GM19035 (cell line): ENCODE results near the gene ARL13A.
"Not testable (repeated sequence)": the region's sequence is repeated elsewhere in the genome, so short reads cannot be mapped to it uniquely, and the experiment has no call there.

Experiments used
- ATAC-seq: cut with Tn5 transposase; IDR thresholded peaks from one replicate; pipeline ENCODE4 v1.9.1; 2021; ENCODE audit not compliant: unreplicated experiment

The ARL13A gene

GRCh38 chrX:100969408-100969807, at the start of gene ARL13A:
TSS of gene ARL13A (plus strand) at chrX:100969708. CDS start at chrX:100973690, 3,982 bp downstream.
- ATAC-seq = no peak

DNA sequence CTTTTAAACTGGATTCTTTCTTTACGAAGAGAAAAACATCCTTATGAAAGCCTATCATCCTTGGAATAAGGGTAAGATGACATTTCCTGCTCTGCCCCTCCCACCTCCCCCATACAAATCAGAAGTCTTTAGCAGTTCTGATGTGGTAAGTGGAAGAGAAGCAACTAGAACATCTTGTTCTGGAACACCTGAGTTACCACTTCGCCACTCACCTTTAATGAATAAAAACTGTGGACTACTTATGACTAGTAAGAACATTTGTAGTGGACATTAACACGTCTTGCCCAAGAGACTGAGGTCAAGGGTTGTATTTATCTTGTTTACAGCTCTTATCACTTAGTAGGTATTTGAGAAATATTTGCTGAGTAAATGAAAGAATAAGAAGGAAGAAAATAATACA, 45.1 kb upstream of the ARL13A start:
- no peak for ATAC-seq

DNA sequence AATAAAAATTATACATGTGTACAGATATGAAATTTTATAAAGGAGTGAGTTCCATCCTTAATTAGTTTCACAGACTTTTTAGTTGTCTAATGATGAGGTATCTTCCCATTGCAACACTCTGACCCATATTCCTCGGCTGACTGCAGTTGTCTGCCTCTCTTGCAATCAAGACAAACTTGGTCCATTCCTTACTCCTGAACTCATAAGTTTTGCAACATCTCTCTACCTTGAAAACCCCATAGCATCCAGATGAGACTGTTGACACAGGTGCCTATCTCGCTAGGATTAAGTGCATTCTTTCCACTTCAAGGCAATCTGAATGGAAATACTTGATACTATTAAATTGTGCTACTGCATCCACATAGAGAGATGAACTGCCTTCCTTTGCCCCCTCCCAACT, 43.1 kb upstream of the ARL13A start:
- no peak for ATAC-seq

DNA sequence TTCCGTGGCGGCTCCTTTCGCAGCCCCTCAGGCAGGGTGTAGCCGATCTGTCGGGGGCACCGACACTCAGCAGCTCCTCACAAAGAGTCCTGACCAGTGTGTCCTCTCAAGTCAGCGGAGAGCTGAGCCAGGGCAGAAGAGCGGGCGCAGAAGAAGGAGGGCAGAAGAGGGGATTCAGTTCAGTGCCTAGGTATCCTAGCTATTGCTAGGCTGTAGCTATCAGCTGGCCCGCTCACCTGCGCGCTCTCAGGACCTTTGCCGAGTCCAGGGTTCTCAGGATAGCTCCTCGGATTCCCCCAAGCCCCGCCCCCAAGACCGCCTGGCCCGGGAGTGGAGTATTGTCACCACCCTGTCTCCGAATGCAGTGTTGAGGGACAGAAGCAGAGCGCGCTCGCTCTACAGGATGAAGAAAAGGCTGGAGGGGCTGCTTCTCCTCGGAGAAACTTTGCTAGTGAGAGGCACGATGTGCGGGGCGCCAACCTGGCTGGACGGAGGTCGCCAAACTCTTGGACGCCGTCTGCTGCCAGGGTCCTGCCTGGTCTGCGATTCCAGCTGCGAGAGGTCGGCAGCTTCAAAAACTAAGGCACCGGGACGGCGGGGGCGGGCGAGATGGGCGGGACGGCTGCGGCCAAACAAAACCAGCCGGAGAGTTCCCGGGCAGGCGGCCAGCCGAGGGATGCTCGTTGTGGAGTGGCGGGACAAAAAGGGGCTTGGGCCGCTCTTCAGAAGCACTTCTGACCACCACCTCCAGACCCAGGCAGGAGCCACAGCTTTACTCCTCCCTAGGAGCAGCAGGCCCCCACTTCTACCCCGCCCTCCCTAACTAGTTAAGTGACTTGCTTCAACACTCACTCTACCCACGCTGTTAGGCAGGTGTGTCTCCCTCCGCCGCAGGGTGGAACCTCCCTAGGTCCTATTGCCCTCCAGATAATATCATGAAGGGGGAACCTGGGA, 40.6 kb upstream of the ARL13A start, which contains the start of gene XKRX:
XKRX (minus strand) TSS at position 258 of the 954 bp plus-strand sequence. CDS start 613 bp downstream, outside the sequence.
- ATAC-seq = peak; percentile 66

DNA sequence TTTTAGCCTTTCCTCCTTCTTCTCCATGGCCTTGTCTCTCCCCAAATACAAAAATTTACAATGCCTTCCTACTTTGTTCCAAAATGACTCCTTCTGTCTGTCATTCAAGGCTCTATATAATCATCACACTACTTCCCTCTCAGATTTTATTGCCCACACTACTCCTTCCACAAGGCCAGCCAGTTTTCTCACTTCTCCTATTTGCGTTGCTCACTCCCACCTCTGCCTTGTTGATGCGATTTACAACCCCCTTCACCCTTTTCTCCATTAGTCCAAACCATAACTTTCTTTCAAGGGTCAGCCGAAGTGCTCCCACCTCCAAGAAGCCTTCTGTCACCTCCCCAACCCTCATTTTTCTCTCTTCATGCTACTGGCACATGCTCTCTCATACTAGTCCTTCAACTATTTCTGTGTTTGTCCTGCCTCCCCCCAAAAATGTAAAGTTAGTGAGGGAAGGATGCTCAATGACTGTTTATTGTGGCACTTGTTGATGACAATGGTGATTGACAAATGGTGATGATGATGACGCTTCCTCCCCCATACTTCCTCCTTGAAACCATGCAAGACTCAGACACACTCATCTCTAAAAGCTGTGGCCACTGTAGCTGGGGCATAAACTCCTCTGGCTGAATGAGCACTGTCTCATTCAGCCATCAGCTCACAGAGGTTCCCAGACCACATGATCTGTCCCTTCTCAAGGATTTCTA, 38.1 kb upstream of the ARL13A start:
- ATAC-seq = peak; percentile 71

- peak; percentile 29 for ATAC-seq
These were observed 37.6 kb upstream of the ARL13A start for GRCh38 chrX:100931925-100932285.

GRCh38 chrX:100935767-100936166, 33.7 kb upstream of the ARL13A start:
- ATAC-seq = no peak

GRCh38 chrX:100939333-100939732, 30.2 kb upstream of the ARL13A start:
- no peak for ATAC-seq

- no peak for ATAC-seq
These were observed 24.9 kb upstream of the ARL13A start for GRCh38 chrX:100944601-100945000.

DNA sequence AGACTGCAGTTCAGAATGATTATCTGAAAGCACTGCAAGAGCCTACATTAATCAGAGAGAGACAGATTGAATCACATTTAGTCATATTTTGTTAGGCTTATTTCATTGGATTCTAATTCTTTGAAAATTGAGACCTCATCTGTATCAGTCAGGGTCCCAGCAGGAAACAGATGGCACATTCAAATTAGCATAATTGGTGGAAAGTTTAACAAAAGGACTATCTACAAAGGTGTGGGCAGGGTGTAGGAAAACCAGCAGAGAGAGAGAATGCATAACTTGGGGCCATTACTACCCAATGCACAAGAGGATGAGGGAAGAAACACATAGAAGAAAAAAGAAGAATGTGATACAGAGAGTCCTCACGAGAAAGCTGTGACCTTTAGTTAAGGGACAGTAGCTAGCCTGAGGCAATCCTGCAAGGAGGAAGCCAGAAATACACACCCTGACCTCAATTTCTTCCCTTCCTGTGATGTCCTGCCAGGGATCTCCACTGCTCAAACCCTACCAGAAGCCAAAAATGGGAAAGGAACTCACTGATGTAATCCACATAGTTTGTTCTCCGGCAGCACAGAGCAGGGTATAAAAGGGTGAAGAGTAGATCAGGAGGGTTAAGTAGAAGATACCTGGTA, 23.1 kb upstream of the ARL13A start:
- no peak for ATAC-seq

GRCh38 chrX:100948557-100948956, 21.0 kb upstream of the ARL13A start:
- no peak for ATAC-seq

DNA sequence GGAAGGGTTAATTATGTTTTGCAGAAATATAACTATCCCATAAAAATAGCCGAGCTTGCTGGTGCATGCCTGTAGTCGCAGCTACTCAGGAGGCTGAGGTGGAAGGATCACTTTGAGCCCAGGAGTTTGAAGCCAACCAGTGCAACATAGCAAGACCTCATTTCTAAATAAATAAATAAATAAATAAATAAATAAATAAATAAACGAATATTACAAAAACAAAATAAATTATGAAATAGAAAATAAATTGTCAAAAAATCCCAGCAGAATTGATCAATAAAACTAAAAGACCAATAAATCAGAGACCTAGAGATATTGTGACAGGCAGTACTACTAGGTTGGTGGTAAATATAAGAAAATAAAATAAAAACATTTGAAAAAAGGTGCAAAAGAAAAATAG, 6.7 kb upstream of the ARL13A start:
- no peak for ATAC-seq

- ATAC-seq = no peak
These were observed 5.1 kb upstream of the ARL13A start for GRCh38 chrX:100964362-100964761.

DNA sequence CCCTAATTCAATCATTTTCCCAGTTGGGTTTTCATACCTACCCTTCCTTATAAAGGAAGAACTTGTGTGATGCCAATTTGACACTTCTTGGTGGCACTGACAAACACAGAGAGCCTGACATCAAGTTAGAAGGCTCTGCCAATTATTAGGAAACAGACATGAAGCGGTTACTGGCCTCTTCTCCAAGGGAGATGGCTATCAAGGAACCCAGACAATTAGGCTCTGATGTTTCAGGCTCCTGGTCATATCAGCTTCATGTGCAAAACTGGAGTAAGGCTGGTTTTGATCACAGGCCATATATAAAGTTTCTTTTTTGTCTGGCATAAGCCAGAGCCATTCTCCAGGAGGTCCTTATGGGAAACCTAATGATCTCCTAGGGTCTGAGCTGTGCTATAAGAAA, 428 bp downstream of the ARL13A start:
- ATAC-seq = no peak

- no peak for ATAC-seq
These were observed 3.9 kb downstream of the ARL13A start for GRCh38 chrX:100973411-100973810.

DNA sequence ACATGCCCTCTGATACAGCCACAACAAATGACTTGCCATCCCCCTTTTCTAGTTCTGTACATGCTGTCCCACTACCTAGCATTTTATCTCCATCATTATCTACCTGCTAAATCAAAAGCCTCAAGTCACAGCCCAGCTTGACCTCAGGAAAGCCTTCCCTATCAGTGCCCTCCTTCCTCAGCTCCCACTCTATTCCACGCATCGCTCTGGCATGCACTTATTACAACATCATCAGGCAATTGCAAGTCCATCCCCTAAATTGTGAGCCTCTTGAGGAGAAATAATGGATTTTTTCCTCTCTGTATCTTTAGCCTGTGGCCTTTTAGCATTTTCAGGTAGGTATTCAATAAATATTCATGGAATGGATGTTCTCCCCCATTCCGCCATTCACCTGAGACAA, 5.7 kb downstream of the ARL13A start:
- ATAC-seq = no peak

- ATAC-seq = no peak
These were observed 6.7 kb downstream of the ARL13A start for GRCh38 chrX:100976211-100976610.

GRCh38 chrX:100979881-100980607, 10.5 kb downstream of the ARL13A start:
- no peak for ATAC-seq

- ATAC-seq = no peak
These were observed 11.3 kb downstream of the ARL13A start for GRCh38 chrX:100980608-100981497.

GRCh38 chrX:100981498-100981845, 12.0 kb downstream of the ARL13A start:
- ATAC-seq = not testable (repeated sequence)
